ENCODE measurements around the gene NT5DC3. TPM values are rescaled to one million over a fixed set of nuclear protein-coding genes. Genes with fewer than 3 reads are reported as not detected.

Gene NT5DC3
- total and polyA plus RNA-seq, 2 experiments from 2014 or later = 0.91 to 1.8 TPM

GRCh38 chr12:103819312-103819711 is 21.7 kb downstream of the NT5DC3 start:
- no peak overlapping the region for H3K27ac ChIP-seq
- no peak overlapping the region for H3K4me3 ChIP-seq
- no peaks in the 10 kb centered on the region for H3K9me3 ChIP-seq (ENCODE audit: low read depth)
- H3K4me1 ChIP-seq (ENCODE audit: low read depth) = peaks cover 11% of the 10 kb centered on the region
- H3K27me3 ChIP-seq = peaks cover 6% of the 10 kb centered on the region
- TF ChIP-seq, protein P1, sequence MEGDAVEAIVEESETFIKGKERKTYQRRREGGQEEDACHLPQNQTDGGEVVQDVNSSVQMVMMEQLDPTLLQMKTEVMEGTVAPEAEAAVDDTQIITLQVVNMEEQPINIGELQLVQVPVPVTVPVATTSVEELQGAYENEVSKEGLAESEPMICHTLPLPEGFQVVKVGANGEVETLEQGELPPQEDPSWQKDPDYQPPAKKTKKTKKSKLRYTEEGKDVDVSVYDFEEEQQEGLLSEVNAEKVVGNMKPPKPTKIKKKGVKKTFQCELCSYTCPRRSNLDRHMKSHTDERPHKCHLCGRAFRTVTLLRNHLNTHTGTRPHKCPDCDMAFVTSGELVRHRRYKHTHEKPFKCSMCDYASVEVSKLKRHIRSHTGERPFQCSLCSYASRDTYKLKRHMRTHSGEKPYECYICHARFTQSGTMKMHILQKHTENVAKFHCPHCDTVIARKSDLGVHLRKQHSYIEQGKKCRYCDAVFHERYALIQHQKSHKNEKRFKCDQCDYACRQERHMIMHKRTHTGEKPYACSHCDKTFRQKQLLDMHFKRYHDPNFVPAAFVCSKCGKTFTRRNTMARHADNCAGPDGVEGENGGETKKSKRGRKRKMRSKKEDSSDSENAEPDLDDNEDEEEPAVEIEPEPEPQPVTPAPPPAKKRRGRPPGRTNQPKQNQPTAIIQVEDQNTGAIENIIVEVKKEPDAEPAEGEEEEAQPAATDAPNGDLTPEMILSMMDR (IDR thresholded peaks at IDR 0.05; ENCODE audit: low read depth, low read length) = no peak
- H3K36me3 ChIP-seq = no peaks in the 10 kb centered on the region
- DNase-seq (ENCODE audit: low read depth in 1 of 2, low spot score in 1 of 2) = peak in 1 of 2 donors; percentile 30

DNA sequence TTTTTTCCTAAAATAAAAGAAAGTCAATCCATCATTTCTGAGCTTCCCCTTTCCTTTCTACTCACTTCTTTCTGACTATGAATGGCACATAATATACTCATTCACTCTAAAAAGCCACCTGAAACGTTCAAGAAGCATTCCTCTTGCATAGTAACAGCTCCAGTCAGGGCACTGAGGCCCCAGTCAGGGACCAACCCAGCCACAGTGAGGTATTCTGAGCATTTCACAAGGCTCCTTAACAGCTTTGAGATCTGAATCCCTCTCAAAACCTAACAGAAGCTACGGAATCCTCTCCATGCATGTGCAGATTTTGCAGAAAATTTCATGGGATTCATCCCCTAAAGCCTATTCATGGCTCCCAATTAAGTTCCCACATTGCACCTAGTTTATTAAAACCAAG is 23.2 kb downstream of the NT5DC3 start:
- no peaks in the 10 kb centered on the region for H3K36me3 ChIP-seq
- no peak overlapping the region for H3K27ac ChIP-seq
- TF ChIP-seq, protein P1 (IDR thresholded peaks at IDR 0.05; ENCODE audit: low read depth, low read length) = no peak
- H3K27me3 ChIP-seq = peaks cover 6% of the 10 kb centered on the region
- H3K4me3 ChIP-seq = no peak overlapping the region
- DNase-seq (ENCODE audit: low read depth in 1 of 2, low spot score in 1 of 2) = no peak
- H3K9me3 ChIP-seq (ENCODE audit: low read depth) = no peaks in the 10 kb centered on the region
- H3K4me1 ChIP-seq (ENCODE audit: low read depth) = peaks cover 11% of the 10 kb centered on the region

- DNase-seq (ENCODE audit: low read depth in 1 of 2, low spot score in 1 of 2) = no peak
- no peaks in the 10 kb centered on the region for H3K9me3 ChIP-seq (ENCODE audit: low read depth)
- TF ChIP-seq, protein P1 (IDR thresholded peaks at IDR 0.05; ENCODE audit: low read depth, low read length) = no peak
- peaks cover 11% of the 10 kb centered on the region for H3K4me1 ChIP-seq (ENCODE audit: low read depth)
- H3K27ac ChIP-seq = no peak overlapping the region
- H3K36me3 ChIP-seq = no peaks in the 10 kb centered on the region
- peaks cover 6% of the 10 kb centered on the region for H3K27me3 ChIP-seq
- H3K4me3 ChIP-seq = no peak overlapping the region
Measured at GRCh38 chr12:103816663-103817062, 24.4 kb downstream of the NT5DC3 start.

DNA sequence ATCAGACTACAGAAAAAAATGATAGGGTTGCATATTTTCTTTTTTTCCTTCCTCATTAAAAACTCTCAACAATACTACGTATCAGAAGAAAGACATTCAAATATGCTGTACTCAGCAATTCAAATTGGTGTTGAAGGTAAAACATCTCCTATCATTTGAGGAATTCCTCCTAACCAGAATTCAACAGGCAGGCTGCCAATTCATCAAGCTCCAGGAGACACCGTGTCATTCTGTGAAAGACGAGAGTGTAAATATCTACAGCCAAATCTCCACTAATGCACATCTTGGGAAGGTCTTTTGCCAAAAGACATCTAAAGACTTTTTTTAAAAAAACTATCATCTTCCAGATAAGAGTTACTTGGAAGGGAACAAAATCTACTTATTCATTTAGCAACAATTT is 26.6 kb downstream of the NT5DC3 start:
- no peaks in the 10 kb centered on the region for H3K9me3 ChIP-seq (ENCODE audit: low read depth)
- H3K36me3 ChIP-seq = no peaks in the 10 kb centered on the region
- peak in 1 of 2 donors; percentile 24 for DNase-seq (ENCODE audit: low read depth in 1 of 2, low spot score in 1 of 2)
- no peak overlapping the region for H3K4me3 ChIP-seq
- TF ChIP-seq, protein P1 (IDR thresholded peaks at IDR 0.05; ENCODE audit: low read depth, low read length) = no peak
- peaks cover 6% of the 10 kb centered on the region for H3K27me3 ChIP-seq
- no peak overlapping the region for H3K27ac ChIP-seq
- H3K4me1 ChIP-seq (ENCODE audit: low read depth) = peaks cover 10% of the 10 kb centered on the region

GRCh38 chr12:103813949-103814348 is 27.1 kb downstream of the NT5DC3 start:
- Histone ChIP-seq H3K9me3 (ENCODE audit: low read depth) (no peaks in the 10 kb centered on the region), H3K36me3 (no peaks in the 10 kb centered on the region), H3K27me3 (peaks cover 6% of the 10 kb centered on the region), H3K4me3 (no peak overlapping the region), H3K27ac (no peak overlapping the region), H3K4me1 (ENCODE audit: low read depth) (peaks cover 6% of the 10 kb centered on the region)
- DNase-seq (ENCODE audit: low read depth in 1 of 2, low spot score in 1 of 2) = peak in 1 of 2 donors; percentile 27
- TF ChIP-seq, protein P1 (IDR thresholded peaks at IDR 0.05; ENCODE audit: low read depth, low read length) = no peak

GRCh38 chr12:103813426-103813825 is 27.6 kb downstream of the NT5DC3 start:
- Histone ChIP-seq H3K4me1 (ENCODE audit: low read depth) (peaks cover 4% of the 10 kb centered on the region), H3K36me3 (no peaks in the 10 kb centered on the region), H3K4me3 (no peak overlapping the region), H3K27me3 (peaks cover 6% of the 10 kb centered on the region), H3K9me3 (ENCODE audit: low read depth) (no peaks in the 10 kb centered on the region), H3K27ac (no peak overlapping the region)
- no peak for DNase-seq (ENCODE audit: low read depth in 1 of 2, low spot score in 1 of 2)
- TF ChIP-seq, protein P1 (IDR thresholded peaks at IDR 0.05; ENCODE audit: low read depth, low read length) = no peak

Data from cardiac muscle cell (in vitro differentiated cells and primary cell).